Fibroblast of mammary gland (primary cell): ENCODE data around the gene GNB5.

Experiments used
- DNase-seq: peaks from one replicate; pipeline ENCODE4 v3.0.0-alpha.2; 2010; ENCODE audit warnings: low read depth
- H3K4me3 ChIP-seq: 2 replicates; pipeline ENCODE4 v1.5.1; 2011; ENCODE audit warnings: low read depth, mild to moderate bottlenecking, low read length, moderate library complexity; ENCODE audit not compliant: control insufficient read depth
- CTCF ChIP-seq: conservative IDR thresholded peaks from 2 replicates; pipeline ENCODE4 v1.5.1; 2011; ENCODE audit warnings: low read depth, low read length, inconsistent platforms; ENCODE audit not compliant: control insufficient read depth, insufficient read depth

Gene GNB5

DNA sequence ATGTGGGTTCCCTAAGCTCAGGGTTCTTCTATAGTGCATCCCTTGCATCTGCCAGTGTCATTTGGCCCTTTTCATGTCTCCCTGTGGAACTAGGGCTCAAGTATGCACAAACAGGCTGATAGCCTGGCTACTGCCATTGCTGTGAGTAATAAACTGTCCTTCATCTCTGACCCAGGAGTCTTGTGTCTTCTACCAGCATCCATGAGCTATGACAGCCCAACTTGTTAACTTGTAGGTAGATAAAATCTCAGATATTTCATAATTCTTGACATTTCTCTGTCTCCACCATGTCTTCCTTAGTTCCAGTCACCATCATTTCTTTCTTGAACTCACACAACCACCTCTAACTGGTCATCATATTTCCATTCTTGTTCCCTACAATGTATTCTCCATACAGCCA, 59.1 kb downstream of the GNB5 start:
- no peak for TF ChIP-seq CTCF
- H3K4me3 ChIP-seq = no peak overlapping the region
- no peak for DNase-seq

- no peak for TF ChIP-seq CTCF
- DNase-seq = no peak
- H3K4me3 ChIP-seq = no peak overlapping the region
Observed at GRCh38 chr15:52128568-52128967, 62.6 kb downstream of the GNB5 start.

DNA sequence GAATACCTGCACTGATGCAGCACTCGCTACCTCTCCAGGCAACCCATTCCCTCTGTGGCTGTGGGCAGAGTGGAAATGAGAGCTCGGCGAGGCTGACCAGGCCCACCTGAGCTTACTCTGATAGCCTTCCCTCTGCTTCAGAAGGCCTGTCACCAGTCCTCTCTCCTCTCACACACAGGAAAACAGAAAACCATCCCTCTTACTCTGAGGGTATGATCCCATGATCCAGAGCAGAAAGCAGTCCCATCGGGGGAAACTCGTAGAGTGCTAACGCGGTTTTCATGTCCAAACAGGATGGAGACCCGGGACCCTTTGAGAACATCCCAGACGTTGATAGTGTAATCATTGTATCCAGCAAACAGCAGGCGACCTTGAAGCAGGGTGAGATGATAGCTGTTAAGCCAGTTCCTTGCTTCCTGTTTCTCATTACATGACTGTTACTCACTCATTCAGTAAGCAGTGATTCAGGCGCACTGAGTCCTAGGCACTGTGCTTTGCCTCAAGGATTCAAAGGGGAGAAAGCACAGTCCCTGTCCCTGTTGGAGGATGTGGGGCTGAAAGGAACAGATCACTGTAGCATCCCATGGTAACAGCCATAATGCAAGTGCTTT, 66.8 kb downstream of the GNB5 start:
- TF ChIP-seq CTCF = no peak
- H3K4me3 ChIP-seq = no peak overlapping the region
- no peak for DNase-seq

DNA sequence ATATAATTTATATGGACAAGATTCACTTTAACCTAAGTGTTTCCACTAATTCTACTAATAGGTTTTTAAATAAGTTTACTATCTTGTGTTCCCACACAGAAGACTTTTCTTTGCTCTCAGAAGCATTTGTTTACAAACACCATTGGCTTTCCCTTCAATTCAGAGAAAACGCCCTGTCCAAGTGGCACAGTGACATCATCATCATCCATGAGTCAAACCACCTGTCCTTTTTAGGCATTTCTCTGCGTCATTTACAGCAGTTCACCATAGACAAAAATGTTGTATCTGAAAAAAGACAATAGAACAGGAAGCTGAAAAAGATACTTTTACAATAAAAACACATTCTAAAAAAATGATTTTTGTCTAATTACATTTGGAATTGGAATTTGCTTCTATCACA, 69.3 kb downstream of the GNB5 start:
- DNase-seq = no peak
- no peak overlapping the region for H3K4me3 ChIP-seq
- TF ChIP-seq CTCF = no peak

DNA sequence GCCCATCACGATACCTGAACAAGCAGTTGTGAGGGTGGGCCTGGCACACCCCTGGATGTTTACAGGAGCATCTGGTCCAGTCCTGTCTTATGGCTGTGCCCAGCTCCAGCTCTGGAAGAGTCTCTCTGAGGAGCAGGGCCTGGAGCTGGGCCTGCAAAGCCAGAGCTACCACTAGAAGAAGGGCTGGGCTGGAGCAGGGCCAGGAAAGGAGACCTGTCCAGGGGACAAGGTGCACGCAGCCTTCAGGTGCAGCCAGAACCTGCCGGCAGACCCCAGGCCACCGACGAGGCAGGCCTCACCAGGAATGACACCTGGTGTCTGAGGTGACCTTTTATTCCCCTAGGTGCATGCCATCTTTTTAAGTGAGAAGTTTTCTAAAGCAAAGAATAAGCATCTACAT, 70.2 kb downstream of the GNB5 start:
- no peak for TF ChIP-seq CTCF
- H3K4me3 ChIP-seq = no peak overlapping the region
- no peak for DNase-seq

DNA sequence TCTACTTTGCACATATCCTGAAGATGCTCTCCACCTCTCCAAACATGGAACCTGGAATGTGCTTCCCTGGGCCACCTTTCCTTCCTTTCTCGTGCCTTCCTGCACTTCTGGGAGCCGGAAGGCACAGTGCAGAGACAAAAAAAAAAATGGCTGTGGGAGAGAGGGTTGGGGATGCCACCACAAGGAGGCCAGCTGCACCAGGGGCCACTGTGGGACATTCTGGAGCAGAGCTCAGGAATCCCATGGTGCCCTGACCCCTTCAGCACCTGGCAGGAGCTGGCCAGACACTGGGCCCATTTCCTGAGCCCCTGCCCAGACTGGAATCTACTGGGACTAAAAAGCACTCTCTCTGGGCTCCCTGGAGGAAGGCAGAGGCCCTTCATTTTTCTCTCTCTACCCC, 70.7 kb downstream of the GNB5 start:
- no peak for DNase-seq
- H3K4me3 ChIP-seq = no peak overlapping the region
- no peak for TF ChIP-seq CTCF

GRCh38 chr15:52118969-52119749, 72.0 kb downstream of the GNB5 start:
- H3K4me3 ChIP-seq = no peak overlapping the region
- no peak for DNase-seq
- TF ChIP-seq CTCF = no peak
